CD4-positive, CD25-positive, alpha-beta regulatory T cell (primary cell): Measurements from ENCODE around the gene BIRC7. TPM values are rescaled to one million over a fixed set of nuclear protein-coding genes. Genes with fewer than 3 reads are reported as not detected.

Experiments used
- ATAC-seq, 2 donors: fragments of 150-1000 bp; cut with Tn5 transposase; one replicate each; pipeline ENCODE4 v1.10.0; 2021; ENCODE audit warnings: low read depth in 2 of 2, moderate number of reproducible peaks in 2 of 2, moderate library complexity in 1 of 2
- DNase-seq, 3 donors: peaks; one replicate each; pipeline versions ENCODE4 v3.0.0 to v3.0.0-alpha.2; 2012 to 2022; ENCODE audit warnings: mixed read lengths in 1 of 3
- H3K27ac ChIP-seq: one replicate; pipeline ENCODE4 v1.7.0; 2013; ENCODE audit warnings: mild to moderate bottlenecking, low read length; ENCODE audit not compliant: insufficient read depth, poor library complexity, severe bottlenecking
- H3K27me3 ChIP-seq: one replicate; pipeline ENCODE4 v1.7.0; 2013; ENCODE audit warnings: low read length; ENCODE audit not compliant: control insufficient read depth, insufficient read depth
- H3K36me3 ChIP-seq: one replicate; pipeline ENCODE4 v1.7.0; 2013; ENCODE audit warnings: mild to moderate bottlenecking, low read length, moderate library complexity; ENCODE audit not compliant: control insufficient read depth, insufficient read depth
- H3K4me1 ChIP-seq: 2 replicates; pipeline ENCODE4 v1.7.0; 2013; ENCODE audit warnings: mild to moderate bottlenecking, low read length; ENCODE audit not compliant: insufficient read depth, control insufficient read depth, poor library complexity, severe bottlenecking
- H3K4me3 ChIP-seq: one replicate; pipeline ENCODE4 v1.7.0; 2013; ENCODE audit warnings: low read depth, mild to moderate bottlenecking, low read length, moderate library complexity
- H3K9me3 ChIP-seq, 2 experiments: 1 replicate in 1 of 2; 2 replicates in 1 of 2; pipeline ENCODE4 v1.7.0; 2013; ENCODE audit warnings: low read length in 2 of 2, mild to moderate bottlenecking in 1 of 2, moderate library complexity in 1 of 2; ENCODE audit not compliant: control insufficient read depth in 2 of 2
- H3K27ac Mint-ChIP-seq, 3 donors: one replicate each; pipeline ENCODE4 v1.8.0; 2020 to 2022; ENCODE audit warnings: mild to moderate bottlenecking in 3 of 3, mixed read lengths in 3 of 3, moderate library complexity in 2 of 3
- H3K27me3 Mint-ChIP-seq: one replicate; pipeline ENCODE4 v1.8.0; 2022; ENCODE audit warnings: mild to moderate bottlenecking, mixed read lengths
- H3K36me3 Mint-ChIP-seq: one replicate; pipeline ENCODE4 v1.8.0; 2020; ENCODE audit warnings: mixed read lengths
- H3K4me1 Mint-ChIP-seq, 4 donors: one replicate each; pipeline ENCODE4 v1.8.0; 2020 to 2022; ENCODE audit warnings: mixed read lengths in 4 of 4, mild to moderate bottlenecking in 1 of 4
- H3K4me3 Mint-ChIP-seq, 4 donors: one replicate each; pipeline ENCODE4 v1.8.0; 2020 to 2022; ENCODE audit warnings: mild to moderate bottlenecking in 4 of 4, mixed read lengths in 4 of 4, moderate library complexity in 3 of 4
- H3K9me3 Mint-ChIP-seq, 7 donors: one replicate each; pipeline ENCODE4 v1.8.0; 2020 to 2022; ENCODE audit warnings: mixed read lengths in 7 of 7, mild to moderate bottlenecking in 3 of 7, moderate library complexity in 2 of 7
- polyA plus RNA-seq, 4 donors: library from polyadenylated mRNA; unstranded; fragments of 300-500 nt; fragmentation: Illumina TruSeq; gene quantifications; one replicate each; pipeline ENCODE4 v1.2.3, GENCODE V29; 2021
- total RNA-seq: library from RNA; stranded (reverse); gene quantifications from one replicate; pipeline ENCODE4 v1.2.3, GENCODE V29; 2022

Gene BIRC7
- total and polyA plus RNA-seq, 5 donors from 2014 or later: not detected

- Histone ChIP-seq H3K36me3 (no peaks in the 10 kb centered on the region), H3K4me1 (peaks cover 7% of the 10 kb centered on the region), H3K27me3 (peaks cover 3% of the 10 kb centered on the region), H3K27ac (no peak overlapping the region), H3K9me3 (no peaks in the 10 kb centered on the region), H3K4me3 (no peak overlapping the region)
- Mint-ChIP-seq H3K36me3 (no peaks in the 10 kb centered on the region), H3K9me3 (no peaks in the 10 kb centered on the region), H3K27me3 (peaks cover 21% of the 10 kb centered on the region), H3K4me1 (peaks cover 0 to 7% (median 3%) of the 10 kb centered on the region in 4 donors), H3K27ac (no peak overlapping the region), H3K4me3 (no peak overlapping the region)
- ATAC-seq (no peak), DNase-seq (no peak)
Observed at GRCh38 chr20:63259734-63260460, 24.2 kb downstream of the BIRC7 start.

DNA sequence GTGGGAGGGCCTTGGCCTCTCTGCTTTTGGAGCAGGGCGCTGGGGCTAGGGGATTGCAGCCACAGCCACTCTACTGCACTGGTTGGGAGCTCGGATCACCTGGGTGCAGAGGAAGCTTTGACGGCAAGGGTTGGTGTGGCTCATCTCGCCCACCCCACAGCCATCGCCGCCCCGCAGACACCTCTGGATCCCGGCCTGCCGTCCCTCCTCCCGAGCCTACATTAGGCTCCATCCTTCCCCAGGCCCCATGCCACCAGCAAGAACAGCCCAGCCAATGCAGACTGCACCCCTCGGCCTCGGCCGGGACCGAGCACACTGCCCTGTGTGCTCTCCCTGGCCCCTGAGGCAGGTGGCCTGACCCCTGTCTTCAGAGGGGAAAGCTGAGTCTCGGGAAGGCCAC is 24.8 kb downstream of the BIRC7 start:
- ATAC-seq: no peak
- DNase-seq: no peak
- Mint-ChIP-seq H3K27me3 (peaks cover 18% of the 10 kb centered on the region), H3K4me1 (peaks cover 0 to 4% (median 2%) of the 10 kb centered on the region in 4 donors), H3K4me3 (no peak overlapping the region), H3K9me3 (peaks cover 0 to 1% (median 0%) of the 10 kb centered on the region in 7 donors), H3K36me3 (no peaks in the 10 kb centered on the region), H3K27ac (no peak overlapping the region)
- no peaks in the 10 kb centered on the region for H3K9me3 ChIP-seq
- no peak overlapping the region for H3K4me3 ChIP-seq
- H3K36me3 ChIP-seq: no peaks in the 10 kb centered on the region
- H3K27ac ChIP-seq: no peak overlapping the region
- peaks cover 3% of the 10 kb centered on the region for H3K27me3 ChIP-seq
- peaks cover 7% of the 10 kb centered on the region for H3K4me1 ChIP-seq

- H3K27ac ChIP-seq: no peak overlapping the region
- Mint-ChIP-seq H3K27me3 (peaks cover 14% of the 10 kb centered on the region), H3K9me3 (peaks cover 0 to 1% (median 0%) of the 10 kb centered on the region in 7 donors), H3K27ac (no peak overlapping the region), H3K4me1 (peaks cover 0 to 2% (median 0%) of the 10 kb centered on the region in 4 donors), H3K4me3 (no peak overlapping the region), H3K36me3 (no peaks in the 10 kb centered on the region)
- peaks cover 3% of the 10 kb centered on the region for H3K27me3 ChIP-seq
- no peaks in the 10 kb centered on the region for H3K36me3 ChIP-seq
- ATAC-seq: no peak
- H3K4me3 ChIP-seq: no peak overlapping the region
- peaks cover 7% of the 10 kb centered on the region for H3K4me1 ChIP-seq
- DNase-seq: no peak
- no peaks in the 10 kb centered on the region for H3K9me3 ChIP-seq
Observed at GRCh38 chr20:63261060-63261794, 25.5 kb downstream of the BIRC7 start.

- peaks cover 0 to 2% (median 0%) of the 10 kb centered on the region in 4 donors for H3K4me1 Mint-ChIP-seq
Observed at GRCh38 chr20:63261795-63262528, 26.3 kb downstream of the BIRC7 start.

GRCh38 chr20:63262836-63263235 is 27.1 kb downstream of the BIRC7 start:
- Mint-ChIP-seq H3K27me3 (peaks cover 9% of the 10 kb centered on the region), H3K27ac (no peak overlapping the region), H3K4me1 (peaks cover 0 to 2% (median 0%) of the 10 kb centered on the region in 4 donors), H3K9me3 (peaks cover 0 to 1% (median 0%) of the 10 kb centered on the region in 7 donors), H3K4me3 (no peak overlapping the region), H3K36me3 (no peaks in the 10 kb centered on the region)
- no peak for ATAC-seq
- Histone ChIP-seq H3K9me3 (no peaks in the 10 kb centered on the region), H3K4me3 (no peak overlapping the region), H3K4me1 (peaks cover 7% of the 10 kb centered on the region), H3K27ac (no peak overlapping the region), H3K36me3 (no peaks in the 10 kb centered on the region), H3K27me3 (no peaks in the 10 kb centered on the region)
- no peak for DNase-seq

More at GRCh38 chr20:63261795-63262528, 26.3 kb downstream of the BIRC7 start:
- no peaks in the 10 kb centered on the region for H3K36me3 Mint-ChIP-seq
- no peak overlapping the region for H3K4me3 Mint-ChIP-seq
- Histone ChIP-seq H3K27me3 (peaks cover under 1% of the 10 kb centered on the region), H3K36me3 (no peaks in the 10 kb centered on the region), H3K9me3 (no peaks in the 10 kb centered on the region), H3K27ac (no peak overlapping the region), H3K4me3 (no peak overlapping the region), H3K4me1 (peaks cover 7% of the 10 kb centered on the region)
- H3K9me3 Mint-ChIP-seq: peaks cover 0 to 1% (median 0%) of the 10 kb centered on the region in 7 donors
- DNase-seq (peak in 1 of 3 donors; percentile 14), ATAC-seq (no peak)
- peak overlapping the region in 2 of 3 donors; percentile 35 to 78 for H3K27ac Mint-ChIP-seq
- peaks cover 9% of the 10 kb centered on the region for H3K27me3 Mint-ChIP-seq

DNA sequence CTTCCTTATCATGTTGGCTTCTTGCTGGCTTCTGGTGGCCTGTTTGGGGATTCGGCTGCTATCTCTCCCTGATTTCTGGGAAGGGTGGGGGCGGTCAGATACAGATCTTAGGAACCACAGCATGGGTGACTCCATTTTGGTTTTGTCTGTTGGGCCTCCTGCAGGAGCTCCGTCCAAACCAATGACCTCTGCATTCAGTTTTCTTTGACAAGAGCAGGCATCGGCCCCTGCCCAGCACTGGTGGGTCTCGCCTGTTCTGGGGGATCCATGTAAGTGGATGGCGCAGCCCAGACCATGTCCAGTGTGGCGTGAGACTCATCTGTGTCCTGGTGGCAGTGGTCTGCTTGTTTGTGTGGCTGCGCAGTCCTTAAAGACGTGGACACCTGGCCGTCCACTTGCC is 28.3 kb downstream of the BIRC7 start:
- H3K9me3 Mint-ChIP-seq: peaks cover 0 to 1% (median 0%) of the 10 kb centered on the region in 7 donors
- no peak for ATAC-seq
- no peaks in the 10 kb centered on the region for H3K27me3 ChIP-seq

DNA sequence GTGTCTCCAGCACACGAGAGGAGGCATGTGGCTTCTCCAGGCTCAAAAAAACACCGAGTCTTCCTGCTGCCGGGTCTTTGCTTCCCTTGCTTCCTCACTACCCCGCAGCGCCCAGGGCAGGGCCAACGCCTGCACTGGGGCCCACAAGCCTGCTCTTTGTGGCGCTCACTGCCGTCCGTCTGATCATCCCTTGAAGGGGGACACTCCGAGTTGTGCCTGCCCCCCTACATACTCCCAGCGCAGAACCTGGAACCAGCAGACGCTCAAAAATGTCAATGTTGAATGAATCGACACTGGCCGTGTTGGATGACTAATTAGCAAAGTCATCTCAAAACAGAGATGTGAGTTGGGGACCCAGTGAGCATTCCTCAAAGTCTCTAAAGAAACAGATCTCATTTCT is 28.8 kb downstream of the BIRC7 start:
- no peaks in the 10 kb centered on the region for H3K36me3 Mint-ChIP-seq

More for the DNA sequence above, 28.3 kb downstream of the BIRC7 start:
- H3K4me3 Mint-ChIP-seq: no peak overlapping the region
- peaks cover 5% of the 10 kb centered on the region for H3K27me3 Mint-ChIP-seq
- Histone ChIP-seq H3K36me3 (no peaks in the 10 kb centered on the region), H3K27ac (no peak overlapping the region), H3K4me3 (no peak overlapping the region), H3K4me1 (peaks cover 7% of the 10 kb centered on the region), H3K9me3 (no peaks in the 10 kb centered on the region)
- H3K27ac Mint-ChIP-seq: no peak overlapping the region
- H3K4me1 Mint-ChIP-seq: peaks cover 0 to 2% (median 0%) of the 10 kb centered on the region in 4 donors
- H3K36me3 Mint-ChIP-seq: no peaks in the 10 kb centered on the region
- no peak for DNase-seq

More for the DNA sequence above, 28.8 kb downstream of the BIRC7 start:
- Histone ChIP-seq H3K27ac (no peak overlapping the region), H3K36me3 (no peaks in the 10 kb centered on the region), H3K4me3 (no peak overlapping the region), H3K4me1 (peaks cover 7% of the 10 kb centered on the region), H3K9me3 (no peaks in the 10 kb centered on the region), H3K27me3 (no peaks in the 10 kb centered on the region)
- DNase-seq (no peak), ATAC-seq (no peak)
- Mint-ChIP-seq H3K4me3 (peak overlapping the region in 2 of 4 donors; percentile 21 to 51), H3K27me3 (peaks cover 5% of the 10 kb centered on the region), H3K27ac (no peak overlapping the region), H3K4me1 (peaks cover 0 to 2% (median 0%) of the 10 kb centered on the region in 4 donors), H3K9me3 (peaks cover 0 to 1% (median 0%) of the 10 kb centered on the region in 7 donors)
